ENCODE measurements around the gene ANXA1. TPM values are rescaled to one million over a fixed set of nuclear protein-coding genes. Genes with fewer than 3 reads are reported as not detected.

ANXA1 gene
- total RNA-seq, 1 experiment from 2014 or later, result 192 TPM

- intact Hi-C loops (cut with micrococcal nuclease), result loop anchor here (5.0 kb wide), 1 partner anchor 626 kb away; no protein-coding TSS in a partner anchor
- peaks cover 38% of the 10 kb centered on the region for H4K20me1 ChIP-seq (ENCODE audit: low read length)
- CTCF ChIA-PET, result interaction anchor here (0.6 kb wide), 1 partner anchor 576 kb away, joined by 5 read pairs; no protein-coding TSS in a partner anchor
These were observed 1.3 kb downstream of the ANXA1 start for GRCh38 chr9:73152953-73153352.

GRCh38 chr9:73153793-73154227 is 2.1 kb downstream of the ANXA1 start:
- Histone ChIP-seq H3F3A (ENCODE audit: low read length, unreplicated experiment) (peaks cover 9% of the 10 kb centered on the region), H3K9me2 (replicated peaks; ENCODE audit: low read length) (no peaks in the 10 kb centered on the region), H3K4me3 (ENCODE audit: low read length) (peak overlapping the region; percentile 86), H3K27me3 (ENCODE audit: low read length) (no peaks in the 10 kb centered on the region), H2AFZ (ENCODE audit: low read length) (no peak overlapping the region), H3K9me3 (ENCODE audit: low read length) (no peaks in the 10 kb centered on the region), H3K79me2 (ENCODE audit: low read length) (peaks cover 66% of the 10 kb centered on the region), H3K27ac (ENCODE audit: low read length) (no peak overlapping the region), H4K20me1 (ENCODE audit: low read length) (peaks cover 38% of the 10 kb centered on the region), H3K9ac (ENCODE audit: low read length) (peak overlapping the region; percentile 86; the same call in 1 of the 2 replicates), H3K4me1 (ENCODE audit: insufficient read depth, low read length) (peaks cover 53% of the 10 kb centered on the region), H3K4me2 (ENCODE audit: low read length) (peak overlapping the region; percentile 93), H3K36me3 (ENCODE audit: low read depth, low read length) (peaks cover 26% of the 10 kb centered on the region)
- intact Hi-C loops (cut with micrococcal nuclease), result loop anchor here (5.0 kb wide), 1 partner anchor 627 kb away; no protein-coding TSS in a partner anchor
- BruUV-seq (replicated peaks), result no TSS peak
- ChIA-PET POLR2A (ENCODE audit: unreplicated experiment) (no interaction called here), CTCF (no interaction called here)
- TF ChIP-seq CTCF (conservative IDR thresholded peaks at IDR 0.05; ENCODE audit: low read depth, low read length) (no peak), EZH2 (IDR thresholded peaks at IDR 0.05; ENCODE audit: low read length, unreplicated experiment) (no peak), EZH2phosphoT487 (IDR thresholded peaks at IDR 0.05; ENCODE audit: borderline replicate concordance, low read length) (no peak)
- DNase-seq (no peak), ATAC-seq (no peak)

More at GRCh38 chr9:73152953-73153352, 1.3 kb downstream of the ANXA1 start:
- Histone ChIP-seq H3K27me3 (ENCODE audit: low read length) (no peaks in the 10 kb centered on the region), H3K79me2 (ENCODE audit: low read length) (peaks cover 62% of the 10 kb centered on the region), H3K27ac (ENCODE audit: low read length) (peak overlapping the region; percentile 85), H3K4me3 (ENCODE audit: low read length) (peak overlapping the region; percentile 86), H3K36me3 (ENCODE audit: low read depth, low read length) (peaks cover 17% of the 10 kb centered on the region), H3K9me2 (replicated peaks; ENCODE audit: low read length) (no peaks in the 10 kb centered on the region), H2AFZ (ENCODE audit: low read length) (no peak overlapping the region), H3K9ac (ENCODE audit: low read length) (peak overlapping the region; percentile 86), H3K4me2 (ENCODE audit: low read length) (peak overlapping the region; percentile 93), H3F3A (ENCODE audit: low read length, unreplicated experiment) (peaks cover 10% of the 10 kb centered on the region), H3K9me3 (ENCODE audit: low read length) (no peaks in the 10 kb centered on the region), H3K4me1 (ENCODE audit: insufficient read depth, low read length) (peaks cover 62% of the 10 kb centered on the region)
- ATAC-seq (no peak), DNase-seq (peak; percentile 39)
- TF ChIP-seq EZH2phosphoT487 (IDR thresholded peaks at IDR 0.05; ENCODE audit: borderline replicate concordance, low read length) (no peak), EZH2 (IDR thresholded peaks at IDR 0.05; ENCODE audit: low read length, unreplicated experiment) (no peak), CTCF (conservative IDR thresholded peaks at IDR 0.05; ENCODE audit: low read depth, low read length) (no peak)
- POLR2A ChIA-PET (ENCODE audit: unreplicated experiment), result interaction anchor here (0.7 to 1.1 kb wide), 4 partner anchors 9 to 34 kb away, joined by 3 to 4 read pairs (median 4); no protein-coding TSS in a partner anchor
- BruUV-seq (replicated peaks), result no TSS peak

GRCh38 chr9:73154271-73154670 is 2.6 kb downstream of the ANXA1 start:
- Histone ChIP-seq H3F3A (ENCODE audit: low read length, unreplicated experiment) (peaks cover 5% of the 10 kb centered on the region), H3K27me3 (ENCODE audit: low read length) (no peaks in the 10 kb centered on the region), H3K27ac (ENCODE audit: low read length) (no peak overlapping the region), H3K4me1 (ENCODE audit: insufficient read depth, low read length) (peaks cover 48% of the 10 kb centered on the region), H3K9ac (ENCODE audit: low read length) (no peak overlapping the region), H3K4me3 (ENCODE audit: low read length) (peak overlapping the region; percentile 86), H3K9me2 (replicated peaks; ENCODE audit: low read length) (no peaks in the 10 kb centered on the region), H4K20me1 (ENCODE audit: low read length) (peaks cover 38% of the 10 kb centered on the region), H3K4me2 (ENCODE audit: low read length) (peak overlapping the region; percentile 93), H2AFZ (ENCODE audit: low read length) (no peak overlapping the region), H3K79me2 (ENCODE audit: low read length) (peaks cover 66% of the 10 kb centered on the region), H3K9me3 (ENCODE audit: low read length) (no peaks in the 10 kb centered on the region), H3K36me3 (ENCODE audit: low read depth, low read length) (peaks cover 30% of the 10 kb centered on the region)
- TF ChIP-seq EZH2 (IDR thresholded peaks at IDR 0.05; ENCODE audit: low read length, unreplicated experiment) (no peak), EZH2phosphoT487 (IDR thresholded peaks at IDR 0.05; ENCODE audit: borderline replicate concordance, low read length) (no peak), CTCF (conservative IDR thresholded peaks at IDR 0.05; ENCODE audit: low read depth, low read length) (no peak)
- no peak for DNase-seq
- no TSS peak for BruUV-seq (replicated peaks)
- CTCF ChIA-PET, result no interaction called here
- POLR2A ChIA-PET (ENCODE audit: unreplicated experiment), result no interaction called here
- no peak for ATAC-seq
- intact Hi-C loops (cut with micrococcal nuclease), result loop anchor here (5.0 kb wide), 1 partner anchor 627 kb away; no protein-coding TSS in a partner anchor

Data from PC-3 (cell line).